ENCODE results near the gene SSC4D.
"Not testable (repeated sequence)": the region's sequence is repeated elsewhere in the genome, so short reads cannot be mapped to it uniquely, and the experiment has no call there.

The SSC4D gene

GRCh38 chr7:76417654-76418310, 8.3 kb upstream of the SSC4D start:
- not testable (repeated sequence) for DNase-seq

GRCh38 chr7:76412249-76412648, 2.8 kb upstream of the SSC4D start:
- DNase-seq: no peak

- DNase-seq: no peak
These were observed 2.1 kb upstream of the SSC4D start for GRCh38 chr7:76411626-76412025.

- no peak for DNase-seq
These were observed 1.4 kb downstream of the SSC4D start for GRCh38 chr7:76408121-76408560.

- DNase-seq: no peak
These were observed 1.8 kb downstream of the SSC4D start for GRCh38 chr7:76407718-76408117.

GRCh38 chr7:76405738-76406137, 3.8 kb downstream of the SSC4D start:
- no peak for DNase-seq

GRCh38 chr7:76403780-76404494, 5.6 kb downstream of the SSC4D start:
- no peak for DNase-seq

- DNase-seq: not testable (repeated sequence)
These were observed 6.4 kb downstream of the SSC4D start for GRCh38 chr7:76403097-76403496.

GRCh38 chr7:76400248-76400647, 9.2 kb downstream of the SSC4D start:
- DNase-seq: no peak

- peak; percentile 92 for DNase-seq
These were observed 11.9 kb downstream of the SSC4D start for GRCh38 chr7:76397409-76398183.

GRCh38 chr7:76396864-76397263, 12.6 kb downstream of the SSC4D start:
- no peak for DNase-seq

GRCh38 chr7:76395965-76396726, 13.4 kb downstream of the SSC4D start:
- no peak for DNase-seq

GRCh38 chr7:76395605-76395964, 13.9 kb downstream of the SSC4D start:
- DNase-seq: not testable (repeated sequence)

- no peak for DNase-seq
These were observed 14.5 kb downstream of the SSC4D start for GRCh38 chr7:76394957-76395356.

GRCh38 chr7:76393116-76394031, 16.1 kb downstream of the SSC4D start:
- peak; percentile 95 for DNase-seq

- DNase-seq: no peak
These were observed 16.9 kb downstream of the SSC4D start for GRCh38 chr7:76392531-76393115.

- no peak for DNase-seq
These were observed 19.4 kb downstream of the SSC4D start for GRCh38 chr7:76390092-76390491.

GRCh38 chr7:76387789-76388188, 21.7 kb downstream of the SSC4D start:
- DNase-seq: not testable (repeated sequence)

GRCh38 chr7:76386691-76387260, 22.7 kb downstream of the SSC4D start:
- no peak for DNase-seq

GRCh38 chr7:76383089-76383944, 26.2 kb downstream of the SSC4D start:
- no peak for DNase-seq
